NCI-H128 (cell line): Measurements from ENCODE around the gene IL3RA.
"Not testable (repeated sequence)": the region's sequence is repeated elsewhere in the genome, so short reads cannot be mapped to it uniquely, and the experiment has no call there.

ENCODE experiments used
- DNase-seq: peaks from one replicate; lab custom pipeline; 2025; ENCODE audit not compliant: unreplicated experiment; lab: John Stamatoyannopoulos, UW

IL3RA gene

GRCh38 chrX:1336331-1336943 is at the start of gene IL3RA:
Gene IL3RA, plus strand, starts transcription at chrX:1336785. Its CDS starts 4,981 bp downstream, at chrX:1341766.
- no peak for DNase-seq

- DNase-seq: no peak
Observed at GRCh38 chrX:1289535-1289934, 47.0 kb upstream of the IL3RA start.

GRCh38 chrX:1291110-1291740 is 45.4 kb upstream of the IL3RA start:
- DNase-seq: no peak

GRCh38 chrX:1292575-1293290 is 43.9 kb upstream of the IL3RA start:
- no peak for DNase-seq

GRCh38 chrX:1294301-1295067 is 42.1 kb upstream of the IL3RA start:
- no peak for DNase-seq

- DNase-seq: no peak
Observed at GRCh38 chrX:1295550-1295949, 41.0 kb upstream of the IL3RA start.

- not testable (repeated sequence) for DNase-seq
Observed at GRCh38 chrX:1297591-1297990, 39.0 kb upstream of the IL3RA start.

GRCh38 chrX:1300449-1300848 is 36.1 kb upstream of the IL3RA start:
- DNase-seq: no peak

GRCh38 chrX:1305411-1305810 is 31.2 kb upstream of the IL3RA start:
- DNase-seq: no peak

GRCh38 chrX:1306909-1307625 is 29.5 kb upstream of the IL3RA start:
- DNase-seq: no peak

- no peak for DNase-seq
Observed at GRCh38 chrX:1307626-1308340, 28.8 kb upstream of the IL3RA start.

GRCh38 chrX:1308476-1308875 is 28.1 kb upstream of the IL3RA start:
- no peak for DNase-seq

- not testable (repeated sequence) for DNase-seq
Observed at GRCh38 chrX:1308917-1309316, 27.7 kb upstream of the IL3RA start.

- no peak for DNase-seq
Observed at GRCh38 chrX:1313788-1314187, 22.8 kb upstream of the IL3RA start.

GRCh38 chrX:1316527-1316926 is 20.1 kb upstream of the IL3RA start:
- no peak for DNase-seq

- no peak for DNase-seq
Observed at GRCh38 chrX:1321674-1322073, 14.9 kb upstream of the IL3RA start.

GRCh38 chrX:1322393-1322792 is 14.2 kb upstream of the IL3RA start:
- DNase-seq: no peak

GRCh38 chrX:1323315-1323714 is 13.3 kb upstream of the IL3RA start:
- no peak for DNase-seq

GRCh38 chrX:1325515-1326116 is 11.0 kb upstream of the IL3RA start:
- DNase-seq: no peak
